ENCODE data around the gene LEP.
"Not testable (repeated sequence)": the region's sequence is repeated elsewhere in the genome, so short reads cannot be mapped to it uniquely, and the experiment has no call there.

The LEP gene

GRCh38 chr7:128231677-128232076, 9.4 kb upstream of the LEP start:
- H3K27me3 ChIP-seq (ENCODE audit: control insufficient read depth in 1 of 2, insufficient read depth in 2 of 2, low read length in 2 of 2), result peaks cover 0 to 9% of the 10 kb centered on the region in 2 donors
- H3K36me3 ChIP-seq (ENCODE audit: control insufficient read depth in 2 of 2, insufficient read depth in 2 of 2, low read length in 2 of 2), result no peaks in the 10 kb centered on the region
- no peaks in the 10 kb centered on the region for H3K4me1 ChIP-seq (ENCODE audit: control insufficient read depth, insufficient read depth, low read length)
- H3K9ac ChIP-seq (ENCODE audit: low read length in 2 of 2), result no peak overlapping the region
- H3K9me3 ChIP-seq (ENCODE audit: control insufficient read depth in 2 of 2, low read length in 2 of 2), result no peaks in the 10 kb centered on the region
- no peak overlapping the region for H3K4me3 ChIP-seq (ENCODE audit: low read length in 2 of 2)
- H3K27ac ChIP-seq (ENCODE audit: low read length), result no peak overlapping the region

DNA sequence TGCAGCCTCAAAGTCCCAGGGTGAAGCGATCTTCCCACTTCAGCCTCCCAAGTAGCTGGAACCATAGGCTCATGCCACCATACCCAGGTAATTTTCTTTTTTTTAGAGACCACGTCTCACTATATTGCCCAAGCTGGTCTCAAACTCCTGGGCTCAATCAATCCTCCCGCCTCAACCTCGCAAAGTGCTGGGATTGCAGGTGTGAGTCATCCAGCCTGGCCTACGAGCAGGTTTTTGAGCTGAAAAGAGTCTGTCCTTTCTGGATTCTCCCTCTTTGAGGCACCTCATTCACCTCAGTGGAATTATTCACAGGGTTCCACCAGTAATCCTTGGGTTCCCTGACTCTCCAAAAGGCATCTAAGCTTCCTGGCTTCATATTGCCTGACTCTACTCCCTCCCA, 7.6 kb upstream of the LEP start:
- no peaks in the 10 kb centered on the region for H3K36me3 ChIP-seq (ENCODE audit: control insufficient read depth in 2 of 2, insufficient read depth in 2 of 2, low read length in 2 of 2)
- no peak overlapping the region for H3K4me3 ChIP-seq (ENCODE audit: low read length in 2 of 2)
- H3K27ac ChIP-seq (ENCODE audit: low read length), result no peak overlapping the region
- peaks cover 4 to 5% of the 10 kb centered on the region in 2 donors for H3K9me3 ChIP-seq (ENCODE audit: control insufficient read depth in 2 of 2, low read length in 2 of 2)
- H3K9ac ChIP-seq (ENCODE audit: low read length in 2 of 2), result no peak overlapping the region
- H3K4me1 ChIP-seq (ENCODE audit: control insufficient read depth, insufficient read depth, low read length), result no peaks in the 10 kb centered on the region
- peaks cover 0 to 5% of the 10 kb centered on the region in 2 donors for H3K27me3 ChIP-seq (ENCODE audit: control insufficient read depth in 1 of 2, insufficient read depth in 2 of 2, low read length in 2 of 2)

GRCh38 chr7:128234476-128235026, 6.5 kb upstream of the LEP start:
- Histone ChIP-seq H3K36me3 (ENCODE audit: control insufficient read depth in 2 of 2, insufficient read depth in 2 of 2, low read length in 2 of 2) (no peaks in the 10 kb centered on the region), H3K27me3 (ENCODE audit: control insufficient read depth in 1 of 2, insufficient read depth in 2 of 2, low read length in 2 of 2) (peaks cover 0 to 5% of the 10 kb centered on the region in 2 donors), H3K4me1 (ENCODE audit: control insufficient read depth, insufficient read depth, low read length) (no peaks in the 10 kb centered on the region), H3K27ac (ENCODE audit: low read length) (no peak overlapping the region), H3K9me3 (ENCODE audit: control insufficient read depth in 2 of 2, low read length in 2 of 2) (peaks cover 7% of the 10 kb centered on the region in 2 donors), H3K9ac (ENCODE audit: low read length in 2 of 2) (no peak overlapping the region), H3K4me3 (ENCODE audit: low read length in 2 of 2) (no peak overlapping the region)

DNA sequence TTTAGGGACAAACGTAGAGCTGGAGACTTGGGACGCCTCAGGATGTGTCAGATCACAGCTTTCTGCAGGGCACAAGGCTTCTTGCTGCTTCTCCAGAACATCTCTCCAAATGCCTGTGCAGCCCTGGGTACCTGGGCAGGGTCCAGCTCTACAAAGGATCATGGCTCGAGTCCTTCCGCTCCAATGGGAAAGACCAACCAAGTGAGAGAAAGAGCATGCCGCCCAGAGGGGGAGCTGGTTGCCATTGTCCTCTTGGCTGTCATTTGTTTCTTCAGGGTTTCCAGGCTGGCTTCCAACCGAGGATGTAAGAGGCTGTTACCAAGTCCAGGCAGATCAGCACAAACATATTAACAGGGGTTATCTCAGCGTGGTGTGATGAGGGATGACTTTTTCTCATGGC, 5.6 kb upstream of the LEP start:
- Histone ChIP-seq H3K27me3 (ENCODE audit: control insufficient read depth in 1 of 2, insufficient read depth in 2 of 2, low read length in 2 of 2) (peaks cover 4 to 8% of the 10 kb centered on the region in 2 donors), H3K9me3 (ENCODE audit: control insufficient read depth in 2 of 2, low read length in 2 of 2) (peaks cover 7 to 11% of the 10 kb centered on the region in 2 donors), H3K36me3 (ENCODE audit: control insufficient read depth in 2 of 2, insufficient read depth in 2 of 2, low read length in 2 of 2) (no peaks in the 10 kb centered on the region), H3K4me3 (ENCODE audit: low read length in 2 of 2) (no peak overlapping the region), H3K27ac (ENCODE audit: low read length) (no peak overlapping the region), H3K9ac (ENCODE audit: low read length in 2 of 2) (no peak overlapping the region), H3K4me1 (ENCODE audit: control insufficient read depth, insufficient read depth, low read length) (no peaks in the 10 kb centered on the region)

DNA sequence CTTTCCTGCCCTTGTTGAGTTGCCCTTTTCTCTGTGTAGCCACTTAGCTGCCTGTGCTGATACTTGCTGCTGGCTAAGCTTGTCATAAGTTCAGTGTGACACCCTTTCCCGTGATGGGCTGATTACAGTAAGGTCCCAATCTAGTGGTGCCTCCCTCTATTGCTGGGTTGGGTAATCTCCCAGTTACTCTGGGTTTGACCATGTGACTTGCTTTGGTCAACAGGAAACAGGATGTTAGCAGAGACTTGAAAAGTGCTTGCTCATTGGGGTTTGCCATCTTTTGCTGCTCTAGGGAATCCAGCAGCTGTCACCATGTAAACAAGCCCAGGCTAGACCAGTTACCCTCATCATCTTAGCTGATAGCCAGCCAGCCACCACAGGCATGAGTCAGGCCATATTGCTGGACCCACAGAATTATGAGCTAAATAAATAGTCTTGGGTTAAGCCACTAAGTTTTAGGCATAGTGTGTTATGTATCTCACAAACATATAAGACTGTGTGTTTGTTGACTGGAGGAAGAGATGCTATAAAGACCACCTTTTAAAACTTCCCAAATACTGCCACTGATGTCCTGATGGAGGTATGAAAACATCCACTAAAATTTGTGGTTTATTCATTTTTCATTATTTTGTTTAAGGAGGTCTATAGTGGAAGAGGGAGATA, 4.0 kb upstream of the LEP start:
- Histone ChIP-seq H3K4me3 (ENCODE audit: low read length in 2 of 2) (no peak overlapping the region), H3K27me3 (ENCODE audit: control insufficient read depth in 1 of 2, insufficient read depth in 2 of 2, low read length in 2 of 2) (peaks cover 18% of the 10 kb centered on the region in 2 donors), H3K36me3 (ENCODE audit: control insufficient read depth in 2 of 2, insufficient read depth in 2 of 2, low read length in 2 of 2) (no peaks in the 10 kb centered on the region), H3K9ac (ENCODE audit: low read length in 2 of 2) (no peak overlapping the region), H3K4me1 (ENCODE audit: control insufficient read depth, insufficient read depth, low read length) (no peaks in the 10 kb centered on the region), H3K27ac (ENCODE audit: low read length) (no peak overlapping the region), H3K9me3 (ENCODE audit: control insufficient read depth in 2 of 2, low read length in 2 of 2) (peaks cover 7 to 11% of the 10 kb centered on the region in 2 donors)

DNA sequence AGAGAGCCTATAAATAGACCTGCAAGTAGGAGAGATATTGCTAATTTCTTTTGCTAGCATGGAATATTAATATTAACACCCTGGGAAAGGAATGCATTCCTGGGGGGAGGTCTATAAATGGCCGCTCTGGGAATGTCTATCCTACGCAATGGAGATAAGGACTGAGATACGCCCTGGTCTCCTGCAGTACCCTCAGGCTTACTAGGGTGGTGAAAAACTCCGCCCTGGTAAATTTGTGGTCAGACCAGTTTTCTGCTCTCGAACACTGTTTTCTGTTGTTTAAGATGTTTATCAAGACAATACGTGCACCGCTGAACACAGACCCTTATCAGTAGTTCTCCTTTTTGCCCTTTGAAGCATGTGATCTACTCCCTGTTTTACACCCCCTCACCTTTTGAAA, 1.9 kb upstream of the LEP start:
- not testable (repeated sequence) for H3K4me1 ChIP-seq (ENCODE audit: control insufficient read depth, insufficient read depth, low read length); H3K4me3 ChIP-seq (ENCODE audit: low read length in 2 of 2); H3K36me3 ChIP-seq (ENCODE audit: control insufficient read depth in 2 of 2, insufficient read depth in 2 of 2, low read length in 2 of 2); H3K9ac ChIP-seq (ENCODE audit: low read length in 2 of 2); H3K27ac ChIP-seq (ENCODE audit: low read length)
- peaks cover 7 to 11% of the 10 kb centered on the region in 2 donors for H3K9me3 ChIP-seq (ENCODE audit: control insufficient read depth in 2 of 2, low read length in 2 of 2)
- H3K27me3 ChIP-seq (ENCODE audit: control insufficient read depth in 1 of 2, insufficient read depth in 2 of 2, low read length in 2 of 2), result peaks cover 20 to 22% of the 10 kb centered on the region in 2 donors

- H3K27me3 ChIP-seq (ENCODE audit: control insufficient read depth in 1 of 2, insufficient read depth in 2 of 2, low read length in 2 of 2), result peaks cover 20% of the 10 kb centered on the region in 2 donors
- no peak overlapping the region for H3K27ac ChIP-seq (ENCODE audit: low read length)
- peaks cover 7 to 11% of the 10 kb centered on the region in 2 donors for H3K9me3 ChIP-seq (ENCODE audit: control insufficient read depth in 2 of 2, low read length in 2 of 2)
- H3K4me1 ChIP-seq (ENCODE audit: control insufficient read depth, insufficient read depth, low read length), result no peaks in the 10 kb centered on the region
- no peaks in the 10 kb centered on the region for H3K36me3 ChIP-seq (ENCODE audit: control insufficient read depth in 2 of 2, insufficient read depth in 2 of 2, low read length in 2 of 2)
- no peak overlapping the region for H3K9ac ChIP-seq (ENCODE audit: low read length in 2 of 2)
- H3K4me3 ChIP-seq (ENCODE audit: low read length in 2 of 2), result no peak overlapping the region
These were observed 1.6 kb downstream of the LEP start for GRCh38 chr7:128242661-128243060.

DNA sequence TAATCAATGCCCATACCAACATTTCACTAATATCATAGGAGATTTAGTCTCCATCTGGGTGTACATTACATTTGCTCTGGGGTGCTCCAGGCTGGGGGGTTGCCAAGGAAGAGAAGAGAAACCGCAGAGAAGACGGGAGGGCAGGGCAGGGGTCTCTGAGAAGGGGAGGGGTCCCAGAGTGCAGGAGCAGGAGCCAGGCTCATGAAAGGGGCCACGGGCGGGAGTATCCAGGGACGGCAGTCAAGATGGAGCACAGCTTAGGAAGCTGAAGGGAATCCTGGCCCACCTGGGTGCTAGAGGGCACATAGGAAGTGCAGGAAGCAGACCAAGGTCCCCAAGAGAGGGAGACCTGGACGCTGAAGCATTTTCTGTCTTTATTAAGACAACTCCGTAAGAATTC, 2.2 kb downstream of the LEP start:
- Histone ChIP-seq H3K4me3 (ENCODE audit: low read length in 2 of 2) (no peak overlapping the region), H3K9me3 (ENCODE audit: control insufficient read depth in 2 of 2, low read length in 2 of 2) (peaks cover 4 to 8% of the 10 kb centered on the region in 2 donors), H3K27ac (ENCODE audit: low read length) (no peak overlapping the region), H3K27me3 (ENCODE audit: control insufficient read depth in 1 of 2, insufficient read depth in 2 of 2, low read length in 2 of 2) (peaks cover 20 to 21% of the 10 kb centered on the region in 2 donors), H3K36me3 (ENCODE audit: control insufficient read depth in 2 of 2, insufficient read depth in 2 of 2, low read length in 2 of 2) (no peaks in the 10 kb centered on the region), H3K9ac (ENCODE audit: low read length in 2 of 2) (no peak overlapping the region), H3K4me1 (ENCODE audit: control insufficient read depth, insufficient read depth, low read length) (no peaks in the 10 kb centered on the region)

DNA sequence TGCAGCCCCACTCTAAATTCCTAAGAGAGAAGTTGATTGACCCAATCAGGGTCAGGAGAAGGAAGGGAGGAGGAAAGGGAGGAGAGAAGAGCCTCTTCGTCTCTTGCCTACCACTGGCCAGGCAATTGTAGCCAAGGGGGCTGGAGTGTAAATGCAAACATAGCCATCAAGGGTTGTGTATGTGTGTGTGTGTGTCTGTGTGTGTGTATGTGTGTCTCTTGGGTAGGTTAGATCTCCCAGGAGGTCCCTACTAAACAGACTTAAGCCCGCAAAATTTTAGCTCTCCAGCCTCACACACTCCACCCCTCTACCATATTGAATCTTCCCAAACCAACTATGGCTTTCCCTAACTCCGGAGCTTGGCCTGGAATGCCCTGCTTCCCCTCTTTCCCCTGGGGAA, 3.8 kb downstream of the LEP start:
- no peak overlapping the region for H3K4me3 ChIP-seq (ENCODE audit: low read length in 2 of 2)
- H3K27me3 ChIP-seq (ENCODE audit: control insufficient read depth in 1 of 2, insufficient read depth in 2 of 2, low read length in 2 of 2), result peaks cover 20 to 21% of the 10 kb centered on the region in 2 donors
- no peaks in the 10 kb centered on the region for H3K36me3 ChIP-seq (ENCODE audit: control insufficient read depth in 2 of 2, insufficient read depth in 2 of 2, low read length in 2 of 2)
- peaks cover 0 to 4% of the 10 kb centered on the region in 2 donors for H3K9me3 ChIP-seq (ENCODE audit: control insufficient read depth in 2 of 2, low read length in 2 of 2)
- no peak overlapping the region for H3K9ac ChIP-seq (ENCODE audit: low read length in 2 of 2)
- H3K4me1 ChIP-seq (ENCODE audit: control insufficient read depth, insufficient read depth, low read length), result no peaks in the 10 kb centered on the region
- no peak overlapping the region for H3K27ac ChIP-seq (ENCODE audit: low read length)

GRCh38 chr7:128247108-128247507, 6.0 kb downstream of the LEP start:
- no peaks in the 10 kb centered on the region for H3K4me1 ChIP-seq (ENCODE audit: control insufficient read depth, insufficient read depth, low read length)
- H3K4me3 ChIP-seq (ENCODE audit: low read length in 2 of 2), result no peak overlapping the region
- peaks cover 2 to 16% of the 10 kb centered on the region in 2 donors for H3K27me3 ChIP-seq (ENCODE audit: control insufficient read depth in 1 of 2, insufficient read depth in 2 of 2, low read length in 2 of 2)
- H3K9me3 ChIP-seq (ENCODE audit: control insufficient read depth in 2 of 2, low read length in 2 of 2), result no peaks in the 10 kb centered on the region
- no peak overlapping the region for H3K9ac ChIP-seq (ENCODE audit: low read length in 2 of 2)
- H3K36me3 ChIP-seq (ENCODE audit: control insufficient read depth in 2 of 2, insufficient read depth in 2 of 2, low read length in 2 of 2), result no peaks in the 10 kb centered on the region
- H3K27ac ChIP-seq (ENCODE audit: low read length), result no peak overlapping the region

DNA sequence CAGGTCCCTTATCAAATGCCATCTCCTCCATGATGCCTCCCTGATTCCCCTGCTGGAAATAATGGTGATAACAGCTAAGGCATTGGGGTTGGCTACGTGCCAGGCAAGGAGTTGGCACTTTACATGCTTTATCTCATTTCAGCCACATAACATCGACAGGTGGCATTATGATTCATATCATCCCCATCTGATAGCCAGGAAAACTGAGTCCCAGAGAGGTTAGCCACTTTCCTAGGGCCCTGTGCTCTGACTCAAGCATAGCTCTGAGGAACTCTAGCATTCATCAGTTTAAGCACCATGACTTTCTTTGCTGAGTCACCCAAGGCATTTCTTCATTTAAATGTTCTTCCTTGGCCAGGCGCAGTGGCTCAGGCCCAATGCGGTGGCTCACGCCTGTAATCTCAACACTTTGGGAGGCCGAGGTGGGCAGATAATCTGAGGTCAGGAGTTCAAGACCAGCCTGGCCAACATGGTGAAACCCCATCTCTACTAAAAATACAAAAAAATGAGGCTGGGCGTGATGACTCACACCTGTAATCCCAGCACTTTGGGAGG, 6.6 kb downstream of the LEP start:
- Histone ChIP-seq H3K27me3 (ENCODE audit: control insufficient read depth in 1 of 2, insufficient read depth in 2 of 2, low read length in 2 of 2) (peaks cover under 1 to 14% of the 10 kb centered on the region in 2 donors), H3K9ac (ENCODE audit: low read length in 2 of 2) (no peak overlapping the region), H3K36me3 (ENCODE audit: control insufficient read depth in 2 of 2, insufficient read depth in 2 of 2, low read length in 2 of 2) (no peaks in the 10 kb centered on the region), H3K9me3 (ENCODE audit: control insufficient read depth in 2 of 2, low read length in 2 of 2) (no peaks in the 10 kb centered on the region), H3K27ac (ENCODE audit: low read length) (no peak overlapping the region), H3K4me3 (ENCODE audit: low read length in 2 of 2) (no peak overlapping the region), H3K4me1 (ENCODE audit: control insufficient read depth, insufficient read depth, low read length) (no peaks in the 10 kb centered on the region)
